ENCODE data around the gene RPA3.

DNA sequence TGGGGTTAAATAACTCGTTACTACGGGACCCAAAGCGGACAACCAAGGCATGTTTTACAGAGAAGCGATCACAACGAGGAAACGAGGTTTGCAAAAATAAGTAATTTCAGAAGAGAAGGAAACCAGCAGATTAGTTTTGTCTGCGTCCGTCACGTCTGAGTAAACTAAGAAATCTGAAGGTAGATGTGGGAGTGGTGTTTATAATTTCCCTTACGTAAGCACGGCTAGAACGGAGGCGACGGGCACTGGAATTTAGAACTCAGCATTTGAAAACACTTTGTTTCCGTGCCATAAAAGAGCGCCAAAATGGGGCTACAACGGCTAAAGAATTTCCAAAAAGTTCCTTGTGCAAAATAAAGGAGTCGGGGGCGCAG lies 78.6 kb downstream of the RPA3 start:
- TF ChIP-seq, protein P1, sequence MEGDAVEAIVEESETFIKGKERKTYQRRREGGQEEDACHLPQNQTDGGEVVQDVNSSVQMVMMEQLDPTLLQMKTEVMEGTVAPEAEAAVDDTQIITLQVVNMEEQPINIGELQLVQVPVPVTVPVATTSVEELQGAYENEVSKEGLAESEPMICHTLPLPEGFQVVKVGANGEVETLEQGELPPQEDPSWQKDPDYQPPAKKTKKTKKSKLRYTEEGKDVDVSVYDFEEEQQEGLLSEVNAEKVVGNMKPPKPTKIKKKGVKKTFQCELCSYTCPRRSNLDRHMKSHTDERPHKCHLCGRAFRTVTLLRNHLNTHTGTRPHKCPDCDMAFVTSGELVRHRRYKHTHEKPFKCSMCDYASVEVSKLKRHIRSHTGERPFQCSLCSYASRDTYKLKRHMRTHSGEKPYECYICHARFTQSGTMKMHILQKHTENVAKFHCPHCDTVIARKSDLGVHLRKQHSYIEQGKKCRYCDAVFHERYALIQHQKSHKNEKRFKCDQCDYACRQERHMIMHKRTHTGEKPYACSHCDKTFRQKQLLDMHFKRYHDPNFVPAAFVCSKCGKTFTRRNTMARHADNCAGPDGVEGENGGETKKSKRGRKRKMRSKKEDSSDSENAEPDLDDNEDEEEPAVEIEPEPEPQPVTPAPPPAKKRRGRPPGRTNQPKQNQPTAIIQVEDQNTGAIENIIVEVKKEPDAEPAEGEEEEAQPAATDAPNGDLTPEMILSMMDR (IDR thresholded peaks at IDR 0.05) = no peak
- TF ChIP-seq POLR2AphosphoS5 (IDR thresholded peaks at IDR 0.05) = no peak

Measured in prostate gland (tissue), 2 donors.